NCI-H1694 treated with DMSO at 0.1 percent for 48 hours (cell line): Measurements from ENCODE around the gene PPP1R9A.

Source experiments
- DNase-seq: peaks from one replicate; lab custom pipeline; 2025; lab: John Stamatoyannopoulos, UW

The PPP1R9A gene

GRCh38 chr7:95035295-95035694, 127.9 kb downstream of the PPP1R9A start:
- DNase-seq = no peak

DNA sequence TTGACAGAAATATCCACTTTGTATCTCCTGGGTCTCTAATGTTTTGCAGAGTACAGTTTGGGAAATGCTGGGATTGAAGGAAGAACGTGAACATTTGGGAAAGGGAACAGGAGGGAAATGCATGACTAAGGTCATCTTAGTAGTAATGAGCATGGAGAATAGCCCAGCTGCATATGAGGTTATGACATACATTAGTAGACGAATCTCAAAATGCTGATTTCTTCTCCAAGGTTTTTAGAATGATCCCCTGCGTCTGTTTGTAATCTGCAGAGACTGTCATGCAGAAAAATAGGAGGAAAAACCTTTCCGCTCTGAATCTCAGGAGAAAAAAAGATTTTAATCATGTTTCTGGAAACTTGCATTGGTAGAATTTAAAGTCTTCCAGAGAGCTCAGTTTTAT, 133.6 kb downstream of the PPP1R9A start:
- no peak for DNase-seq

GRCh38 chr7:95045236-95045923, 138.0 kb downstream of the PPP1R9A start:
- peak; percentile 31 for DNase-seq

DNA sequence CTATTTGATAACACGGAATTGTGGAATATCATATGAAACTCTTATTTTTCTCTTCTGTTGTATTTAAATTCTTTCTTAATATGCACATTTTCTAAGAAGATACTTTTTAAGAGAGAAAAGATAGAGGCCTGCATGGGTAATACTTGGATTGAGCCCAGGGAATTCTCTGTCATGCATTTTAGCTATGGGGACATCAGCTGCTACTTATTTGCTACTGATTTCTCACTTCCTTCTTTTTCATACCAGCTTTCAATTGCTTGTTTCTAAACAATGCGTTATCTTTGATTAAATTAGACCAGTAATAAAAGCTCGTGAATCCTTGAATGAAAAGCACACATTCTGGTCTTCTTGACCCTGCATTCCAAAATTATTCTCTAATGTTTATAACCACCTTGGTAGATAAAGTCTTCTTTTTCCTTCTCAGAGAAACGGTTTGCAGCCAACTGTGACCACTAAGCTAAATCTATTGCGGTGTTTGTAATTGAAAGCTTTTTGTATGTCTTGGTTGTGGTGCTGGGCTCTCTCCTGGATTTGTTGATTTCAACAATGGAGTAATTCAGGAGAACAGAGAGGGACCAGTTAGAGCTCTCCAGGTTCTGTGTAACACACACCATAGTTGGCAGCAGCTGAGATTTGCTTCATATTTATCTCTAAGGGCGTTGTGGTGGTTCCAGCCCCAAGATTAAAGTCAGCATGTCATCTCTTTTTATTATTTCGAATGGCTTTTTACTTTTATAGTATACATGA, 139.3 kb downstream of the PPP1R9A start:
- DNase-seq = no peak

GRCh38 chr7:95047291-95047690, 139.9 kb downstream of the PPP1R9A start:
- no peak for DNase-seq

GRCh38 chr7:95052566-95053094, 145.2 kb downstream of the PPP1R9A start:
- no peak for DNase-seq

- DNase-seq = no peak
These were observed 147.0 kb downstream of the PPP1R9A start for GRCh38 chr7:95054386-95054785.

DNA sequence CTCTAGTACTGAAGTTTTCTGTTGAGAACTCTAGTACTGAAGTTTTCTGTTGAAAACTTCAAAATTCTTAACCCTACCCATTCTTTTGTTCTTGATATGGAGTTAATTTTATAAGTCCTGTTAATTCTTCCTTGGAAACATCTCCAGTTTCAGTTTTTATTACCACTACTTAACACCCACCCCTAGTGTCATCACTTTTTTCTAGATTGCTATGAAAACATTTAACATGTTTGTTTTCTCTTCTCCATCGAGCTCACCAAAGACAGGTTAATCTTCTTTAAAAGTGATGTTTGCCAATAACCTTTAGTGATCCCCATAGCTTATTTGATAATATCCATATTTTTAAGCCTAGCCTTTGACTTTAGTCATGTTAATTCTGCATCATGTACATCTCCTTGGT, 147.9 kb downstream of the PPP1R9A start:
- no peak for DNase-seq

DNA sequence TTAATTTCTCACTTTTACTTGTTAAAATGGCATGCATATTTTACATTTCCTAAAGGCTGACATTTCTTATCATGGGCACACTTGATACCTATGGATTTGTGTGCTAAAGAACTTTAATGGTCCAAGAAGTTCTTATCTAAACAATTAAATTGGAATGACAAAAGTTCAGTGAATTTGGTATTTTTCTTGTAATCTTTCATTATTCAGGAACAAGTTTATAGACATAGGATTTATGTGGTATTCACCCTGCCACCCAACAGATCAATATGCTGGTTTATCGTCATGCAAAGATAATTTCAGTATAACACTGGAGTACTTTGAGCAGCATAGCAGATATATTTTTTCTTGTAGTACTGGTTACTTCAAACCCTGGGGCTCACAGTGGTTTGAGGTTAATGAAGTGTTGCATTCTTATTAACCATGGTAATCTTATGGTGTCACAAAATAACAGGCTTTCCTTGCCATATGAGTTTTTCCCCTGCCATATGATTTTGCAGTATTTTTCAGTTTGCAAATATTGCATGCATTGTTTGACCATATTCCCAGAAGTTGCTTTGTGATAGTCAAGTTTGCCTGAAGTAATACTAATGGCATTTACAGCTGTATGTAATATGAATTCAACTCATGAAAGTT, 148.8 kb downstream of the PPP1R9A start:
- no peak for DNase-seq

GRCh38 chr7:95056901-95057300, 149.5 kb downstream of the PPP1R9A start:
- no peak for DNase-seq

DNA sequence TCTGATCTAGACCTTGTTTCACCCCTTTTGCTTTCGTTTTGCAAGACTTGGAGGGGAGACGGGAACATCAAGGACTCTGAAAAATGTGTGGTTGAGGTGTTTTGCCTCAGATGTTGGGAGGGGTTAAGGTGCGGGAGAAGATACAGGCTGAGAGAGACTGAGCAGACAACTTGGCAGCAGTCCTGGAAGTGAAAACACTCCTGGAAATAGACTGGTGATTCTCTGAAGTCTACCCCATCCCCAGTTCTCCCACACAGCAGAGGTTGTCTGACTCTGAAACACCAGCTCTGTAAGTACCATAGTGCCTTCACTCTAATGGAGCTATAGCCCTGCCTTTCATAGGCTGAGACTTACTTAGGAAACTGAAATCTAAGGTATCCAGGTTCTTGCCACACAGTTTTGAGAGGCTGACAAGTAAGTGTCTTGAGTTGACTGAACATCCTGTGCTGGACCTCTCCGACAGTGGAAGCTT, 152.5 kb downstream of the PPP1R9A start:
- DNase-seq = no peak

DNA sequence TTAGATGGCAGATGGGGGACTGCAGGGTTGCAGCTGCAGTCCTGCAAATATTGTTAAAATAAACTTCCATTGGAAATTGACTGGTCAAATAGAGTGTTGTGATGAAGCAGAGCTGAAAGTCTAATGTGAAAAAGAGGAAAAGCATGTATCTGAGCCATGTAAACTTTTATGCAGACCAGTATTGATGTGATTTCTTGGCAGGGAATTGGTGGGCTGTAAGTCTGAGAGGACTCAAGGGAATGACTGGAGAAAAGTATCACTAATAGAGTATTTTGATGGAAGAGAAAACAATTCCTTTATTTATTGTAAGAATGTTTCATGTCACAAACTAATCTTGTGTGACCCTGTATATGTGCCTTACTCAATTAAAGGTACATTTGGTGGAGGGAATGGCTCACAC, 155.5 kb downstream of the PPP1R9A start:
- no peak for DNase-seq

- DNase-seq = no peak
These were observed 159.5 kb downstream of the PPP1R9A start for GRCh38 chr7:95066737-95067530.

DNA sequence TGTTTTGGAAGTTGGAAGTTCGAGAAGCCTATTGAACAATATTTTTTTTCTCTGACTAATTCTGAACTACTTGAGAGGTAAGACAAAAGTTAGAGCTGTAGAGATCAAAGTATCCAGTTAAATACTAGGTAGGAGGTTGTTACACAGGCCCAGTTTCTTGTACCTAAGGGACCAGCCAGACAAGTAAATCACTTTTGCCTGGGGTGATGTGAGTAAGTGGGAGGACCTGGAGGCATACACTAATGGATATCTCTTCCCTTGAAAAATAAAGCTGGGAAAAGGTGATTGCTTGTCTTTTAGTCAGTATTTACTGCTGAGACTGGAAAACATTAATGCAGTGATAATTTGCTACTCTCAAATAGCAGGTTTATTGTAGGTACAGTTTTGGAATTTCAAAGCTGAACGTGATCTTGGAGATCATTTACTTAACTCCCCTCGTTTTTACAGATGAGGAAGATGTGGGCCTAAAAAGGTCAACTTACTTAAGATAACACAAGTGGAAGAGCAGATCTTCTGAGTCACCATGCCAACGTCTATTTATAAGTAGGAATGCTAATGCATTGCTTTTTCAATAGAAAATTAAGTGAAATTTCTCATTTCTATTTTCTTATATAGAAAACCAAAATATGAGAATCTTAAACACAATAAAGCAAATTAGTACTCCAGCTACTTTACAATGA, 181.3 kb downstream of the PPP1R9A start:
- DNase-seq = no peak

GRCh38 chr7:95089414-95090315, 182.3 kb downstream of the PPP1R9A start:
- no peak for DNase-seq

DNA sequence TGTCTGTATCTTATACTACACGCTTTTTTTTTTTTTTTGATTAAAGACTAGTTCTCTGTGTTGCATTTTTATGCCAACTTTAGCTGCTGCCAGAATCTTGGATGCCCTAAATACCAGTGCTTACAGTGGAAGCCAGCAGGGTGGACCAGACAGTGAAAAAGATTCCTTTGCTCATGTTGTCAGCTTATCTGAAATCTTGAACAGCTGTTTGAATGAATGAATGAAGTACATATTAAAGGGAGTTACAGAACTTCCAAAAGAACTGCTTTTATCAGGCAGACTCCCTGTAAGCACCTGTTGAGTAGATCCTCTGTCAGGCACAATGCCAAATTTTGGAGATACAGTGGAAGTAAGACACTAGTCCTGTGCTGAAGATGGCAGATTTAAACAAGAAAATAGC, 184.9 kb downstream of the PPP1R9A start:
- no peak for DNase-seq

DNA sequence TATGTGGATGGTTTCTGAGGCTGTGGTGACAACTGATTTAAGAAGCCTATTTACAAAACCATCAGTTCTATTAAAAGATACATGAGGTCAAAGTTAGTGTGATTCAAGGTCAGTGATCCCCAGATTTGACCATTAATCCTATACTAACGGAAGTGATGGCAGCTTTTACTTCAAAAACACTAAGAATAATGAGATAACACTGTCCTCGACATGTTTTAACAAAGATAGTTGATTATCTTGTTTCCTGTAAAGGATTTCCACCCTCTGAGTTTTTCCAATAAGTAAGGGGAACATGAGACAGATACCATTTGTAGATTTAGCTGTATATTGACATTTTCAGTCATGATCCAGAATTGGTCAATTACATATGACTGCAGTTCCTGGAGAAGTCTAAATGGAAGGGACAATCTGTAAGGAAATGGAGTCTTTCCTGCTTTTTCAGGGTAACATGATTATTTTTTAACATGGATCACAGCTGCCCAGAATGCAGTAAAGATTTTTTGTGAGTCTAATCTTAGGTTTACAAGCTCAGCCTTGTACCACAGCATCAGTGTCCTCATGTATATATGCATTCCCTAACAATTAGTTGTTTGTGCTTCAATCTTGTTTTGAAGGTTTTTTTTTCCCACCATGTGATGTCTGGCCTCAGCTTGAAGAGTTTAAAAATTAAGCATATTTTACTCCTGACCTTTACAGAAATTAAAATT, 188.0 kb downstream of the PPP1R9A start:
- DNase-seq = no peak

DNA sequence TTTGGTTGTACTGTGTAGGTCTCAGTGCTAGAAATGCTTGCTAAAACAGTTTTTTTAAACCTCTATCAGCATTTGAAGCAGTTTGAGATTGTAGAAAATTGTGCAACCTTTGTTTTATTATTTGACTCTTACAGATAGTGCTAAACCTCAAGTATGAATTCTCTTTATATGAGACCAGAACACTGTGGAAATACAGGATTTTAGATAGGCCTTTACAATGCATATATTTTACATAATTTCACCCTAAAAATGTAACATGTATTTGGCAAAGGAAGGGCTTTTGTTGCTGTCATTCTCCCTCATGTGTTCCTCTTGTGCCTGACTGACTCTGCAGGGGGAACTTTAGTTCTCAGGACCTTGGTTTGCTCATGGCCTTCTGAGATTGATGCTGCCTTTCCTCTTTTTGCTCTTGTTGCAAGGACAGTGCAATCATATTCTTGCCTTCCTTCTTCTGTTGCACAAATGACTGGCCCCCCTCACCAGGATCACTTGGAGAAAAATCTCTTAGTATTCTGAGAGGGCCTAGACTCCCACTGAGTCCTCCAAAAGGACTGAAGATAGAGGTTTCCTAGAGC, 188.7 kb downstream of the PPP1R9A start:
- no peak for DNase-seq

GRCh38 chr7:95097291-95097690, 189.9 kb downstream of the PPP1R9A start:
- no peak for DNase-seq
